Mesenchymal stem cell (in vitro differentiated cells and primary cell): Measurements from ENCODE around the gene MAN1B1.
A peak's percentile ranks its signal among the peaks of the same experiment; 100 is the strongest.

Experiments
- DNase-seq: peaks from one replicate; pipeline ENCODE4 v3.0.0-alpha.2; 2013
- H2AFZ ChIP-seq: one replicate; pipeline ENCODE4 v1.6.1; 2013; ENCODE audit warnings: low read depth, mild to moderate bottlenecking, control low read depth, inconsistent platforms, low read length, moderate library complexity
- H2AK5ac ChIP-seq: 2 replicates; pipeline ENCODE4 v1.6.1; 2013; ENCODE audit warnings: low read length, moderate library complexity, mild to moderate bottlenecking, inconsistent platforms; ENCODE audit not compliant: severe bottlenecking
- H2BK120ac ChIP-seq: one replicate; pipeline ENCODE4 v1.6.1; 2013; ENCODE audit warnings: low read depth, mild to moderate bottlenecking, inconsistent platforms, low read length, moderate library complexity
- H2BK12ac ChIP-seq, 2 experiments: one replicate each; pipeline ENCODE4 v1.6.1; 2013; ENCODE audit warnings: inconsistent platforms in 2 of 2, low read length in 2 of 2, mild to moderate bottlenecking in 2 of 2, moderate library complexity in 2 of 2, control low read depth in 1 of 2
- H2BK15ac ChIP-seq: one replicate; pipeline ENCODE4 v1.6.1; 2013; ENCODE audit warnings: mild to moderate bottlenecking, low read depth, inconsistent platforms; ENCODE audit not compliant: poor library complexity, severe bottlenecking
- H2BK5ac ChIP-seq: 2 replicates; pipeline ENCODE4 v1.6.1; 2013; ENCODE audit warnings: low read depth, mild to moderate bottlenecking, low read length, control low read depth, inconsistent platforms; ENCODE audit not compliant: poor library complexity, severe bottlenecking
- H3K14ac ChIP-seq, 2 experiments: one replicate each; pipeline ENCODE4 v1.6.1; 2013; ENCODE audit warnings: inconsistent platforms in 2 of 2, low read length in 2 of 2, control low read depth in 1 of 2, mild to moderate bottlenecking in 1 of 2, moderate library complexity in 1 of 2
- H3K18ac ChIP-seq, 2 experiments: one replicate each; pipeline ENCODE4 v1.6.1; 2013; ENCODE audit warnings: inconsistent platforms in 2 of 2, low read length in 2 of 2, control low read depth in 1 of 2, low read depth in 1 of 2, mild to moderate bottlenecking in 1 of 2
- H3K23ac ChIP-seq, 2 experiments: one replicate each; pipeline ENCODE4 v1.6.1; 2013; ENCODE audit warnings: inconsistent platforms in 2 of 2, low read length in 2 of 2, mild to moderate bottlenecking in 2 of 2, moderate library complexity in 2 of 2, control low read depth in 1 of 2
- H3K27ac ChIP-seq: 2 replicates; pipeline ENCODE4 v1.5.1; 2013; ENCODE audit warnings: mild to moderate bottlenecking, moderate library complexity, low read length, control low read depth, inconsistent platforms; ENCODE audit not compliant: poor library complexity, severe bottlenecking
- H3K27me3 ChIP-seq, 2 experiments: 2 replicates each; pipeline versions ENCODE4 v1.6.1 to v1.7.0; 2013; ENCODE audit warnings: low read length in 2 of 2, mild to moderate bottlenecking in 2 of 2, moderate library complexity in 2 of 2, control low read depth in 1 of 2, inconsistent platforms in 1 of 2; ENCODE audit not compliant: control insufficient read depth in 1 of 2, insufficient read depth in 1 of 2
- H3K36me3 ChIP-seq, 2 experiments: 2 replicates each; pipeline versions ENCODE4 v1.6.1 to v1.7.0; 2013; ENCODE audit warnings: low read length in 2 of 2, control low read depth in 1 of 2, inconsistent platforms in 1 of 2, low read depth in 1 of 2, mild to moderate bottlenecking in 1 of 2; ENCODE audit not compliant: insufficient read depth in 2 of 2, control insufficient read depth in 1 of 2
- H3K4ac ChIP-seq, 2 experiments: one replicate each; pipeline ENCODE4 v1.6.1; 2013; ENCODE audit warnings: inconsistent platforms in 2 of 2, low read length in 2 of 2, mild to moderate bottlenecking in 2 of 2, moderate library complexity in 2 of 2, control low read depth in 1 of 2, low read depth in 1 of 2
- H3K4me1 ChIP-seq: 2 replicates; pipeline ENCODE4 v1.6.1; 2013; ENCODE audit warnings: low read depth, low read length, control low read depth; ENCODE audit not compliant: control insufficient read depth, insufficient read depth
- H3K4me2 ChIP-seq: 2 replicates; pipeline ENCODE4 v1.6.1; 2013; ENCODE audit warnings: low read length, mild to moderate bottlenecking, inconsistent platforms; ENCODE audit not compliant: poor library complexity, severe bottlenecking
- H3K4me3 ChIP-seq, 2 experiments: 2 replicates each; pipeline versions ENCODE4 v1.5.1 to v1.7.0; 2013; ENCODE audit warnings: low read length in 2 of 2, mild to moderate bottlenecking in 2 of 2, control low read depth in 1 of 2, low read depth in 1 of 2; ENCODE audit not compliant: insufficient read depth in 1 of 2
- H3K79me1 ChIP-seq: replicated peaks from 2 replicates; pipeline ENCODE4 v1.6.1; 2013; ENCODE audit warnings: mild to moderate bottlenecking, control low read depth, low read length, inconsistent platforms; ENCODE audit not compliant: poor library complexity, severe bottlenecking
- H3K9ac ChIP-seq: 2 replicates; pipeline ENCODE4 v1.7.0; 2013; ENCODE audit warnings: mild to moderate bottlenecking, low read length, moderate library complexity
- H3K9me3 ChIP-seq: 2 replicates; pipeline ENCODE4 v1.7.0; 2013; ENCODE audit warnings: mild to moderate bottlenecking, low read length; ENCODE audit not compliant: control insufficient read depth
- H4K8ac ChIP-seq: one replicate; pipeline ENCODE4 v1.6.1; 2013; ENCODE audit warnings: inconsistent platforms, mild to moderate bottlenecking, low read length, moderate library complexity
- H4K91ac ChIP-seq: one replicate; pipeline ENCODE4 v1.6.1; 2013; ENCODE audit warnings: mild to moderate bottlenecking, low read length, inconsistent platforms
- WGBS: methylation state at CpG from one replicate; pipeline ENCODE4 v1.1.7; 2013; ENCODE audit warnings: mixed read lengths; 5-methylcytosine and 5-hydroxymethylcytosine counted together

MAN1B1 gene

GRCh38 chr9:137088121-137088520, 1.3 kb downstream of the MAN1B1 start:
- Histone ChIP-seq H3K36me3 (peaks cover 24 to 41% of the 10 kb centered on the region in 2 experiments), H2BK120ac (no peak overlapping the region), H3K4ac (no peak overlapping the region), H4K91ac (no peak overlapping the region), H3K4me2 (no peak overlapping the region), H3K4me1 (peaks cover 31% of the 10 kb centered on the region), H3K27ac (no peak overlapping the region), H2BK15ac (no peak overlapping the region), H3K4me3 (peak overlapping the region in 1 of 2 experiments; percentile 90), H4K8ac (no peak overlapping the region), H3K27me3 (no peaks in the 10 kb centered on the region), H2AK5ac (no peak overlapping the region), H3K14ac (no peak overlapping the region), H2AFZ (no peak overlapping the region), H3K79me1 (peaks cover 43% of the 10 kb centered on the region), H3K23ac (no peak overlapping the region), H2BK5ac (no peak overlapping the region), H3K9ac (peak overlapping the region; percentile 91), H3K9me3 (no peaks in the 10 kb centered on the region), H3K18ac (no peak overlapping the region), H2BK12ac (no peak overlapping the region)
- DNase-seq: no peak
- WGBS: 98% methylated on average over 5 of the region's 5 CpGs

- Histone ChIP-seq H3K4me2 (no peak overlapping the region), H3K18ac (no peak overlapping the region), H2AK5ac (no peak overlapping the region), H4K8ac (no peak overlapping the region), H3K27me3 (no peaks in the 10 kb centered on the region), H2BK120ac (no peak overlapping the region), H3K79me1 (peaks cover 43% of the 10 kb centered on the region), H2BK12ac (no peak overlapping the region), H3K4ac (no peak overlapping the region), H3K27ac (no peak overlapping the region), H3K4me3 (no peak overlapping the region), H2BK5ac (no peak overlapping the region), H3K14ac (no peak overlapping the region), H3K9ac (peak overlapping the region; percentile 17), H2BK15ac (no peak overlapping the region), H3K36me3 (peaks cover 24 to 42% of the 10 kb centered on the region in 2 experiments), H3K23ac (peak overlapping the region in 1 of 2 experiments; percentile 23), H3K4me1 (peaks cover 21% of the 10 kb centered on the region), H3K9me3 (no peaks in the 10 kb centered on the region), H2AFZ (no peak overlapping the region), H4K91ac (no peak overlapping the region)
- DNase-seq: no peak
- 90% methylated on average over 11 of the region's 11 CpGs for WGBS
Observed at GRCh38 chr9:137089232-137089947, 2.6 kb downstream of the MAN1B1 start.

- Histone ChIP-seq H2AK5ac (no peak overlapping the region), H3K14ac (no peak overlapping the region), H3K4me1 (peaks cover 2% of the 10 kb centered on the region), H2BK15ac (no peak overlapping the region), H3K4me3 (no peak overlapping the region), H2BK5ac (no peak overlapping the region), H4K91ac (no peak overlapping the region), H3K18ac (no peak overlapping the region), H3K79me1 (peaks cover 36% of the 10 kb centered on the region), H3K27me3 (no peaks in the 10 kb centered on the region), H3K36me3 (peaks cover 57 to 71% of the 10 kb centered on the region in 2 experiments), H3K4ac (no peak overlapping the region), H4K8ac (no peak overlapping the region), H3K9ac (no peak overlapping the region), H2AFZ (no peak overlapping the region), H2BK12ac (no peak overlapping the region), H3K4me2 (no peak overlapping the region), H3K27ac (no peak overlapping the region), H3K9me3 (no peaks in the 10 kb centered on the region), H2BK120ac (no peak overlapping the region), H3K23ac (no peak overlapping the region)
- 91% methylated on average over 30 of the region's 30 CpGs for WGBS
- DNase-seq: no peak
Observed at GRCh38 chr9:137095664-137096517, 9.1 kb downstream of the MAN1B1 start.
